ENCODE results near the gene CRYBB3. TPM values are rescaled to one million over a fixed set of nuclear protein-coding genes. Genes with fewer than 3 reads are reported as not detected.
"Not testable (repeated sequence)": the region's sequence is repeated elsewhere in the genome, so short reads cannot be mapped to it uniquely, and the experiment has no call there.

CRYBB3 gene
- total and polyA plus RNA-seq, 2 of the 4 experiments (the other 2 are of a cell fraction), result not detected

DNA sequence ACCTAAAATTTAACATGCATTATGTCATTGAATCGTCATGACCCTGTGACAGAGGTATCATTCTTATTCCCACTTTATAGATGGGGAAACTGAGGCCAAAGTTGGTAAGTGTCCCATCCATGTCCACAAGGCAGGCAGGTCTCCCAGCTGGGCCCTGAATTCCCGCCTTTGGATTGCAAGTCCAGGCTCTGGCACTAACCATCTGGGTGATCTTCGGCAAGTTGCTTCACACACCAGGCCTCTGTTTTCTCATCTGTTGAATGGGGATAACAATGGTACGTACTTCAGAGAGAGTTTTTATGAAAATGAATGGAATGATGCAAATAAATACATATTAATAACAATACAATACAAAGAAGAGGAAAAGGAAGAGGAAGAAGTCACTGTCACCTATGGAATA is 3.4 kb downstream of the CRYBB3 start:
- H3K4ac ChIP-seq (ENCODE audit: low read depth, low read length), result no peak overlapping the region
- H2BK20ac ChIP-seq (ENCODE audit: low read depth, low read length), result no peak overlapping the region
- H2AK9ac ChIP-seq (replicated peaks; ENCODE audit: low read depth, low read length, poor library complexity), result no peak overlapping the region
- no peaks in the 10 kb centered on the region for H3K4me1 ChIP-seq (ENCODE audit: control insufficient read depth, insufficient read depth, low read length)
- no peak overlapping the region for H2BK15ac ChIP-seq (ENCODE audit: low read depth, low read length)
- no peaks in the 10 kb centered on the region for H3K27me3 ChIP-seq (ENCODE audit: control insufficient read depth, insufficient read depth, low read length)
- H3K56ac ChIP-seq (ENCODE audit: extremely low read depth, insufficient read depth, low read length), result no peak overlapping the region
- ATAC-seq (ENCODE audit: low read depth) (no peak), DNase-seq (no peak)
- H2BK5ac ChIP-seq (ENCODE audit: low read depth, low read length, poor library complexity, severe bottlenecking), result no peak overlapping the region
- no peak overlapping the region for H2BK120ac ChIP-seq (ENCODE audit: low read depth, low read length)
- CTCF ChIA-PET, result interaction anchor here (0.5 kb wide), 1 partner anchor 379 kb away, joined by 5 read pairs; no protein-coding TSS in a partner anchor
- H2AFZ ChIP-seq (replicated peaks; ENCODE audit: low read length, poor library complexity), result no peak overlapping the region
- no peaks in the 10 kb centered on the region for H3K9me1 ChIP-seq (ENCODE audit: insufficient read depth, low read length)
- H4K20me1 ChIP-seq (ENCODE audit: insufficient read depth, low read length), result no peaks in the 10 kb centered on the region
- H2AK5ac ChIP-seq (ENCODE audit: low read depth, low read length), result no peak overlapping the region
- H4K8ac ChIP-seq (ENCODE audit: low read depth in 2 of 2, low read length in 2 of 2), result no peak overlapping the region
- H3K14ac ChIP-seq (replicated peaks; ENCODE audit: low read depth, low read length), result no peak overlapping the region
- no peak overlapping the region for H3K4me3 ChIP-seq (ENCODE audit: insufficient read depth, low read depth, low read length)
- no peak overlapping the region for H3K9ac ChIP-seq (ENCODE audit: low read depth, low read length)
- H3K9me3 ChIP-seq (ENCODE audit: control insufficient read depth, insufficient read depth, low read length), result no peaks in the 10 kb centered on the region
- H3K18ac ChIP-seq (ENCODE audit: low read depth, low read length), result no peak overlapping the region
- WGBS, 2 experiments (ENCODE audit: extremely low coverage in 2 of 2, insufficient read length in 1 of 2), result no CpG with 5 or more reads among the region's 4 CpGs
- BruUV-seq (replicated peaks), result no TSS peak
- in situ Hi-C loops (cut with MboI; ENCODE audit: low sequenced_read_pairs), result no loop called here
- no peak overlapping the region for H4K91ac ChIP-seq (ENCODE audit: insufficient read depth, low read depth, low read length)
- POLR2A ChIA-PET (ENCODE audit: unreplicated experiment), result no interaction called here
- no peaks in the 10 kb centered on the region for H3K36me3 ChIP-seq (ENCODE audit: control insufficient read depth, insufficient read depth, low read length)
- H3K27ac ChIP-seq (ENCODE audit: insufficient read depth, low read length), result no peak overlapping the region
- no peak for TF ChIP-seq RFX5 (IDR thresholded peaks at IDR 0.05; ENCODE audit: low read depth, low read length)
- no peak for TF ChIP-seq RAD21 (IDR thresholded peaks at IDR 0.05; ENCODE audit: low read length)
- no peak for TF ChIP-seq FOS (IDR thresholded peaks at IDR 0.05; ENCODE audit: low read depth, low read length)
- no peak for TF ChIP-seq MAFK (IDR thresholded peaks at IDR 0.05; ENCODE audit: low read depth, low read length)
- no peak for TF ChIP-seq MAZ (IDR thresholded peaks at IDR 0.05; ENCODE audit: borderline replicate concordance, low read depth, low read length)
- no peak overlapping the region for H3K4me2 ChIP-seq (ENCODE audit: low read depth, low read length)
- H4K5ac ChIP-seq (ENCODE audit: low read depth, low read length), result no peak overlapping the region
- intact Hi-C loops (cut with micrococcal nuclease), result loop anchor here (2.0 to 5.0 kb wide), 4 partner anchors 244 to 1158 kb away; no protein-coding TSS in a partner anchor
- no peaks in the 10 kb centered on the region for H3K79me1 ChIP-seq (ENCODE audit: low read depth in 1 of 2, low read length in 2 of 2)
- H3K23ac ChIP-seq (ENCODE audit: low read depth, low read length), result no peak overlapping the region
- dilution Hi-C loops (cut with HindIII; ENCODE audit: low sequenced_read_pairs, unreplicated experiment), result no loop called here

DNA sequence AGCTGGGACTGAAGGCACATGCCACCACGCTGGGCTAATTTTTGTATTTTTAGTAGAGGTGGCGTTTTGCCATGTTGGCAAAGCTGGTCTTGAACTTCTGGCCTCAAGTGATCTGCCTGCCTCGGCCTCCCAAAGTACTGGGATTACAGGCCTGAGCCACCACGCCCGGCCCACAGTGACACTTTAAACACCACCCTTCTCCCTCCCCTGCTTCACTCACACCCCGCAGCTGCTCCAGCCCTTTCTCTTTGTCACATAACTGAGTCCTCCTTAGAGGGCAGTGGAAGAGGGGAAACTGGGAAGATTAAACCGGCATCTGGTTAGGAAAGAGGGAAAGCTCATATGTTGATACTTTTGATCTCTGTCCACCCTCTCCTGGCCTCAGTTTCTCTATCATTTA is 4.9 kb downstream of the CRYBB3 start:
- H3K56ac ChIP-seq (ENCODE audit: extremely low read depth, insufficient read depth, low read length); H3K36me3 ChIP-seq (ENCODE audit: control insufficient read depth, insufficient read depth, low read length); H3K9ac ChIP-seq (ENCODE audit: low read depth, low read length); H2BK120ac ChIP-seq (ENCODE audit: low read depth, low read length); H3K27ac ChIP-seq (ENCODE audit: insufficient read depth, low read length); DNase-seq; H3K14ac ChIP-seq (replicated peaks; ENCODE audit: low read depth, low read length); H3K9me3 ChIP-seq (ENCODE audit: control insufficient read depth, insufficient read depth, low read length); ATAC-seq (ENCODE audit: low read depth); POLR2A ChIA-PET (ENCODE audit: unreplicated experiment); in situ Hi-C loops (cut with MboI; ENCODE audit: low sequenced_read_pairs); H3K4me2 ChIP-seq (ENCODE audit: low read depth, low read length); H4K8ac ChIP-seq (ENCODE audit: low read depth in 2 of 2, low read length in 2 of 2); H4K91ac ChIP-seq (ENCODE audit: insufficient read depth, low read depth, low read length); H3K4me1 ChIP-seq (ENCODE audit: control insufficient read depth, insufficient read depth, low read length); H2BK15ac ChIP-seq (ENCODE audit: low read depth, low read length); H2AFZ ChIP-seq (replicated peaks; ENCODE audit: low read length, poor library complexity); H2AK9ac ChIP-seq (replicated peaks; ENCODE audit: low read depth, low read length, poor library complexity); H3K18ac ChIP-seq (ENCODE audit: low read depth, low read length); H3K27me3 ChIP-seq (ENCODE audit: control insufficient read depth, insufficient read depth, low read length); H2AK5ac ChIP-seq (ENCODE audit: low read depth, low read length); dilution Hi-C loops (cut with HindIII; ENCODE audit: low sequenced_read_pairs, unreplicated experiment); H2BK5ac ChIP-seq (ENCODE audit: low read depth, low read length, poor library complexity, severe bottlenecking); CTCF ChIA-PET; H3K23ac ChIP-seq (ENCODE audit: low read depth, low read length); H3K4me3 ChIP-seq (ENCODE audit: insufficient read depth, low read depth, low read length); BruUV-seq (replicated peaks); H2BK20ac ChIP-seq (ENCODE audit: low read depth, low read length); H4K20me1 ChIP-seq (ENCODE audit: insufficient read depth, low read length); H3K9me1 ChIP-seq (ENCODE audit: insufficient read depth, low read length); H3K4ac ChIP-seq (ENCODE audit: low read depth, low read length); H3K79me1 ChIP-seq (ENCODE audit: low read depth in 1 of 2, low read length in 2 of 2); H4K5ac ChIP-seq (ENCODE audit: low read depth, low read length): not testable (repeated sequence)
- intact Hi-C loops (cut with micrococcal nuclease), result loop anchor here (5.0 kb wide), 2 partner anchors 243 to 1128 kb away; no protein-coding TSS in a partner anchor
- WGBS, 2 experiments (ENCODE audit: extremely low coverage in 2 of 2, insufficient read length in 1 of 2), result no CpG with 5 or more reads among the region's 7 CpGs
